ENCODE results near the gene BRDT. TPM values are rescaled to one million over a fixed set of nuclear protein-coding genes. Genes with fewer than 3 reads are reported as not detected.

BRDT gene
- total and polyA plus RNA-seq, 7 donors: not detected

DNA sequence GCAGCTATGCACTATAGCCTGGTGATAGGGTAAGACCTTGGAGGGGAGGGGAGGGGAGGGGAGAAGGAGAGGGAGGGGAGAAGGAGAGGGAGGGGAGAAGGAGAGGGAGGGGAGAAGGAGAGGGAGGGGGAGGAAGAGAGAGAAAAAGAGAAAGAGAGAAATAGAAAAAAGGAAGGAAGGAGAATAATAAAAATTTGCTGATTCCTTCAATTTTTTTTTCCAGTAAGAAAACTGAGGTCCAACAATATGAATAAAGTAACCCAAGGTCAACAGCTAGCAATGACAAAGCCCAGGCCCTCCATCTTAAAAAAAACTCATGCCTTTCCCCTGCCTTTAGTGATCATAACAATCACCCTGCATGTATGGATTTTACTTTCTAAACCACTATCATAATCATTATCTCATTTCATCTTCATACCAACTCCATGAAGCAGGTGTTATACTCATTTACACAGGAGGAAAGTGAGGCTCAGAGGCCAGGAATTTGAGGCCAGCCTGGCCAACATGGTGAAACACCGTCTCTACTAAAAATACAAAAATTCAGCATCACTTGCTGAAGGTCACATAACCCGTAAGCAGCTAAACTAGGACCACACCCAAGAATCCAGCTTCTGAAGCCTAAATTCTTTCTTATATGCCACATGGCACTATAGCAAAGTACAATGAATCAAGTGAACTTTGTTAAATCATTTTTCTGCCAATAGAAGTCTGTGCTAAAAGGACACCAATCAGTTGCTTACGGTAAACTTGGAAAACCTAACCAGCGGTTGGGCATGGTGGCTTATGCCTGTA is 23.4 kb upstream of the BRDT start:
- no peaks in the 10 kb centered on the region for H3K27me3 ChIP-seq
- TF ChIP-seq POLR2A (IDR thresholded peaks at IDR 0.05): no peak
- TF ChIP-seq EP300 (IDR thresholded peaks at IDR 0.05): no peak
- no peak for TF ChIP-seq POLR2AphosphoS5 (IDR thresholded peaks at IDR 0.05)
- TF ChIP-seq, protein P1, sequence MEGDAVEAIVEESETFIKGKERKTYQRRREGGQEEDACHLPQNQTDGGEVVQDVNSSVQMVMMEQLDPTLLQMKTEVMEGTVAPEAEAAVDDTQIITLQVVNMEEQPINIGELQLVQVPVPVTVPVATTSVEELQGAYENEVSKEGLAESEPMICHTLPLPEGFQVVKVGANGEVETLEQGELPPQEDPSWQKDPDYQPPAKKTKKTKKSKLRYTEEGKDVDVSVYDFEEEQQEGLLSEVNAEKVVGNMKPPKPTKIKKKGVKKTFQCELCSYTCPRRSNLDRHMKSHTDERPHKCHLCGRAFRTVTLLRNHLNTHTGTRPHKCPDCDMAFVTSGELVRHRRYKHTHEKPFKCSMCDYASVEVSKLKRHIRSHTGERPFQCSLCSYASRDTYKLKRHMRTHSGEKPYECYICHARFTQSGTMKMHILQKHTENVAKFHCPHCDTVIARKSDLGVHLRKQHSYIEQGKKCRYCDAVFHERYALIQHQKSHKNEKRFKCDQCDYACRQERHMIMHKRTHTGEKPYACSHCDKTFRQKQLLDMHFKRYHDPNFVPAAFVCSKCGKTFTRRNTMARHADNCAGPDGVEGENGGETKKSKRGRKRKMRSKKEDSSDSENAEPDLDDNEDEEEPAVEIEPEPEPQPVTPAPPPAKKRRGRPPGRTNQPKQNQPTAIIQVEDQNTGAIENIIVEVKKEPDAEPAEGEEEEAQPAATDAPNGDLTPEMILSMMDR (IDR thresholded peaks at IDR 0.05): no peak
- H3K4me3 ChIP-seq: no peak overlapping the region
- intact Hi-C loops (cut with DNase I): loop anchor here (5.0 to 10.0 kb wide), 3 partner anchors 39 to 644 kb away; partner anchors contain the start of genes HFM1 and TGFBR3
- no peaks in the 10 kb centered on the region for H3K9me3 ChIP-seq
- WGBS, 2 donors: 88 to 90% methylated on average over 4 of the region's 4 CpGs
- H3K27ac ChIP-seq: no peak overlapping the region
- H3K4me1 ChIP-seq: no peaks in the 10 kb centered on the region
- DNase-seq: no peak
- H3K36me3 ChIP-seq: no peaks in the 10 kb centered on the region

DNA sequence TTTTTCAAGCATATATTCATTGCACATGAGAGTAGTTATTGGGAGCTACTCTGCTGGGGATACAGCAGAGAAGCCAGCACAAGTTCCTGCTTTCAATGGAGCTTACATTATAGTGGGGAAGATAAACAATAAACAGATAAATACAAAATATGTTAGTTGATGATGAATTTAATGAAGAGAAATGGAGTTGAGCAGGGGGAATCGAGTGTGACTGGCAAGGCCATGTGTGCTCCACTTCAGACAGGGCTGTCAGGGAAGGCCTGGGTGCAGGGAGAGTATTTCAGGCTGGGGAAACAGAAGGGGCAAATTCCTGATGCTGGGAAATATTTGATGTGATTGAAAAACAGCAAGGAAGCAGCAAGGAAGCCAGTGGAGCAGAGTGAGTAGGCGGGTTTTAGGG is 21.2 kb upstream of the BRDT start:
- Histone ChIP-seq H3K27me3 (no peaks in the 10 kb centered on the region), H3K4me1 (no peaks in the 10 kb centered on the region), H3K4me3 (no peak overlapping the region), H3K27ac (no peak overlapping the region), H3K36me3 (no peaks in the 10 kb centered on the region), H3K9me3 (no peaks in the 10 kb centered on the region)
- TF ChIP-seq, protein P1 (IDR thresholded peaks at IDR 0.05): no peak
- TF ChIP-seq POLR2AphosphoS5 (IDR thresholded peaks at IDR 0.05): no peak
- no peak for TF ChIP-seq POLR2A (IDR thresholded peaks at IDR 0.05)
- TF ChIP-seq EP300 (IDR thresholded peaks at IDR 0.05): no peak
- no peak for DNase-seq
- whole genome bisulfite sequencing, 2 donors: 97 to 99% methylated on average over 2 of the region's 2 CpGs
- intact Hi-C loops (cut with DNase I): loop anchor here (1.0 to 10.0 kb wide), 4 partner anchors 41 to 646 kb away; partner anchors contain the start of genes HFM1 and TGFBR3

DNA sequence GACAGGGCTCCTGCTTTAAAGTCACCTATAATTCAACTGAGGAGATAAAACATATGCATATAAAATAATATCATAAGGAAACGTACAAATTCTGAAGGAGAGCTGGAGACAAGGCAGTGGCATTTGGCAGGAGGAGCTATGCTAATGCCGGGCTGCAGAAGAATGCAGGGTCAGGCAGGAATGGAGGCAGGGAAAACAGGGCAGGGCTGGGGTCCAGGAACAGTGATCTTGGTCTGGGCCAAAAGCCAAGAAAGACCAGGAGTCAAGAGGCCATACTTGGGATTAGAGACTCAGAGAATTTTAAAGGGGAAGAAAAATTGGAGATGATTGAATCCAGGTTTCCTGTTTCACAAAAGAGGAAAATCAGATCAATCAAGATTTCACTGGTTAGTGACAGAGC is 20.0 kb upstream of the BRDT start:
- Histone ChIP-seq H3K4me1 (no peaks in the 10 kb centered on the region), H3K27ac (no peak overlapping the region), H3K9me3 (no peaks in the 10 kb centered on the region), H3K36me3 (no peaks in the 10 kb centered on the region), H3K4me3 (no peak overlapping the region), H3K27me3 (no peaks in the 10 kb centered on the region)
- no peak for DNase-seq
- 12 to 45% methylated on average over 2 of the region's 2 CpGs for WGBS, 2 donors
- TF ChIP-seq, protein P1 (IDR thresholded peaks at IDR 0.05): no peak
- TF ChIP-seq EP300 (IDR thresholded peaks at IDR 0.05) (no peak), POLR2AphosphoS5 (IDR thresholded peaks at IDR 0.05) (no peak), POLR2A (IDR thresholded peaks at IDR 0.05) (no peak)
- intact Hi-C loops (cut with DNase I): loop anchor here (5.0 to 10.0 kb wide), 3 partner anchors 42 to 647 kb away; partner anchors contain the start of genes HFM1 and TGFBR3

DNA sequence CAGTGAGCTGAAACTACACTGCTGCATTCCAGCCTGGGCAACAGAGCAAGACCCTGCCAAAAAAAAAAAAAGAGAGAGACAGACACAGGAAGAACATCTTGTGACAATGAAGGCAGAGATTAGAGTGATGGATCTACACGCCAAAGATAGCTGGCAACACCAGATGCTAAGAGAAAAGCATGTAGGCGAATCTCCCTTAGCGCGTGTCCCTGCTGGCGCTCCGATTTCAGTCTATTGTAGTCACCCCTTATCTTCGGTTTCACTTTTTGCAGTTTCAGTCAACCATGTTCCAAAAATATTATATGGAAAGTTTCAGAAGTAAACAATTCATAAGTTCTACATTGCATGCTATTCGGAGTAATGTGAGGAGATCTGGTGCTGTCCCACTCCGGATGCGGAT is 11.6 kb upstream of the BRDT start:
- 97% methylated on average over 10 of the region's 10 CpGs for WGBS, 2 donors
- TF ChIP-seq POLR2AphosphoS5 (IDR thresholded peaks at IDR 0.05) (no peak), EP300 (IDR thresholded peaks at IDR 0.05) (no peak), POLR2A (IDR thresholded peaks at IDR 0.05) (no peak)
- TF ChIP-seq, protein P1 (IDR thresholded peaks at IDR 0.05): no peak

More for the DNA sequence above, 11.6 kb upstream of the BRDT start:
- H3K4me1 ChIP-seq: no peaks in the 10 kb centered on the region
- no peaks in the 10 kb centered on the region for H3K36me3 ChIP-seq
- H3K27ac ChIP-seq: no peak overlapping the region
- no peaks in the 10 kb centered on the region for H3K9me3 ChIP-seq
- intact Hi-C loops (cut with DNase I): no loop called here
- H3K27me3 ChIP-seq: no peaks in the 10 kb centered on the region
- H3K4me3 ChIP-seq: no peak overlapping the region
- no peak for DNase-seq
